NOMO-1 (cell line): ENCODE measurements around the gene GRM2.
A peak's percentile ranks its signal among the peaks of the same experiment; 100 is the strongest.
"Not testable (repeated sequence)": the region's sequence is repeated elsewhere in the genome, so short reads cannot be mapped to it uniquely, and the experiment has no call there.

Experiments used
- DNase-seq, 2 experiments: peaks; one replicate each; lab custom pipeline; 2025; ENCODE audit not compliant: unreplicated experiment in 2 of 2; lab: John Stamatoyannopoulos, UW

Gene GRM2

GRCh38 chr3:51720292-51721061 is 13.6 kb downstream of the GRM2 start:
- DNase-seq, result no peak

- no peak for DNase-seq
Observed at GRCh38 chr3:51721062-51721745, 14.3 kb downstream of the GRM2 start.

DNA sequence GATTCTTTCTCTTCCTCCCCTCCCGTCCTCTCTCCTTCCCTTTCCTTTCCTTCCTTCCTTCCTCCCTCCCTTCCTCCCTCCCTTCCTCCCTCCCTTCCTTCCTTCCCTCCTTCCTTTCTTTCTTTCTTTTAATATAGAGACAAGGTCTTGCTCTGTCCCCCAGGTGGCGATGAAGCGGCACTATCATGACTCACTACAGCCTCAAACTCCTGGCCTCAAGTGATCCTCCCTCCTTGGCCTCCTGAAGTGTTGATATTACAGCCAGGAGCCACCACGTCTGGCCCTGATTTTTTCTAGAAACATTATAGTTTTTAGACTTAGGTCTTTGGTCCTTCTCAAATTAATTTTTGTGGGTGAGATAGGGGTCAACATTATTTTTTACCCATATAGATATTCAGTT is 15.5 kb downstream of the GRM2 start:
- no peak for DNase-seq

DNA sequence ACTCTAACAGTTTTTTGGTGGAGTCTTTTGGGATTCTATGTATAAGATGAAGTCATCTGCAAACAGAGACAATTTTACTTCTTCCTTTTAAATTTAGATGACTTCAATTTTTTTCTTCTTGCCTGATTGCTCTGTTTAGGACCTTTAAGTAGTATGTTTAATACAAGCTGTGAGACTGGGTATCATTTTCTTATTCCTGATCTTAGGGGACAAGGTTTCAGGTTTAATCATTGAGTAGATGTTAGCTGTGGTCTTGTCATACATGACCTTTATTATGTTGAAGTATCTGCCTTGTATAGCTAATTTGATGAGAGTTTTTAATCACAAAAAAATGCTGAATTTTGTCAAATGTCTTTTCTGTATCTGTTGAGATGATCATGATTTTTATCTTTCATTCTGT is 20.6 kb downstream of the GRM2 start:
- DNase-seq, result no peak

- DNase-seq, result no peak
Observed at GRCh38 chr3:51729042-51729633, 22.3 kb downstream of the GRM2 start.

DNA sequence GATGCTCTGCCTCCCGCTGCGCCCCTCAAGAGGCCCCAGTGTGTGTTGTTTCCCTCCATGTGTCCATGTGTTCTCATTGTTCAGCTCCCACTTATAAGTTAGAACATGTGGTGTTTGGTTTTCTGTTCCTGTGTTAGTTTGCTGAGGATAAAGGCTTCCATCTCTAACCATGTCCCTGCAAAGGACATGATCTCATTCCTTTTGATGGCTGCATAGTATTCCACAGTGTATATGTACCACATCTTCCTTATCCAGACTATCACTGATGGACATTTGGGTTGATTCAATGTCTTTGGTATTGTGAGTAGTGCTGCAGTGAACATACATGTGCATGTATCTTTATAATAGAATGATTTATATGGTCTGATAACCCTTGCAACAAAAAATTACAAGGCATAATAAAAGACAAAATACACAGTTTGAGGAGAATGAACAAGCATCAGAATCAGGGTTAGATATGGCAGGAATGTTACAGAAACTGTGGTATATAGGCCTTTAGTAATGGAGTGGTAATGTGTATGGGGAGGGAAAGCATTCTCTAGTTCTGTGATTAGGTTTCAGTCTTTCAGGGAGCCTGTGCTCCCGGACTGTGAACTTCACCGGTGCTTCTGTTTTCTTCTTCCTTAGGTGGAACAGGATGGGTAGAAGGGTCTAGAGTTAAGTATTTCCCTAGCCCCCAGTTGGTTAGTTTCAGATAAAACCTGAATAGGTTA is 27.1 kb downstream of the GRM2 start:
- DNase-seq, result no peak

- DNase-seq, result no peak
Observed at GRCh38 chr3:51734572-51734907, 27.7 kb downstream of the GRM2 start.

DNA sequence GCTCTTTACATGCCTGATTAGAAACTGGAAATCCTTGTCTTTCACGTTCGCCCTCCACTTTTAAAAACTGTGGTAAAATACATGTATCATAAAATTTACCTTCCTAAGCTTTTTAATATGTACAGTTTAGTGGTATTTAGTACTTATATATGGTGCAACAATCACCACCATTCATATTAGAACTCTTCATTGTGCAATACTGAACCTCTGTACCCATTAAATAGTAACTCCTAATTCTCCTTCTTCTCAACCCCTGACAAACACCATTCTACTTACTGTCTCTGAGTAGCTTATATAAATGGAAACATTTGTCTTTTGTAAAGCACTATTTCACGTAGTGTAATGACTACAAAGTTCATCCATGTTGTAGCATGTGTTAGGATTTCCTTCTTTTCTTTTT is 28.2 kb downstream of the GRM2 start:
- peak in 1 of 2 experiments; percentile 33 for DNase-seq

DNA sequence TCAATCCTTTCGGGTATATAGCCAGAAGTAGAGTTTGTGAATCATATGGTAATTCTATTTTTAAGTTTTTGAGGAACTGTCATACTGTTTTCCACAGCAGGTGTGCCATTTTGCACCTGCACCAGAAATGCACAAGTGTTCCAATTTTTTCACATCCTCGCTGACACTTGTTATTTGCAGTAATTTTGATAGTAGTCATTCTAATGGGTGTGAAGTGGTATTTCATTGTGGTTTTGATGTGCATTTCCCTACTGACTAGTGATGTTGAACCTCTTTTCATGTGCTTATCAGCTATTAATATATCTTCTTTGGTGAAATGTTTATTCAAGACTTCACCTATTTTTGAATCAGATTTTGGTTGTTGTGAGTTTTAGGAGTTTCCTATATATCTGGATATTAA is 29.1 kb downstream of the GRM2 start:
- DNase-seq, result no peak

DNA sequence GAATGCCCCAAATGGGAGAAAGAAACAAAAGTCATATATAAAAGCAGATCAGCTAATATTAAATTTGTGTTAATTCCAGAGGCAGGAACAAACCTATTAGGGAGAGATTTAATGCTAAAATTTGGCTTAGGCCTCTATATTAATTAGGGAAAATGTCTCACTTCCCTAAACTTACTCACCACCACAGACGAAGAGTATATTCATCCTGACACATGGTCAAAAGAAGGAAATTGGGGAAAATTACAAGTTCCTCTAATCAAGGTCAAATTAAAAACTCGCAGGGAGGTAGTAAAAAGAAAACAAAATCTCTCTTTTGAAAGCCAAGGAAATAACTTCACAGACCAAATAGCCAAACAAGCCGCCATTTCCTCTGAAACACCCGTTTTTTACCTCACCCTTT is 32.2 kb downstream of the GRM2 start:
- DNase-seq, result peak in 1 of 2 experiments; percentile 20

- DNase-seq, result not testable (repeated sequence)
Observed at GRCh38 chr3:51742320-51742719, 35.5 kb downstream of the GRM2 start.

DNA sequence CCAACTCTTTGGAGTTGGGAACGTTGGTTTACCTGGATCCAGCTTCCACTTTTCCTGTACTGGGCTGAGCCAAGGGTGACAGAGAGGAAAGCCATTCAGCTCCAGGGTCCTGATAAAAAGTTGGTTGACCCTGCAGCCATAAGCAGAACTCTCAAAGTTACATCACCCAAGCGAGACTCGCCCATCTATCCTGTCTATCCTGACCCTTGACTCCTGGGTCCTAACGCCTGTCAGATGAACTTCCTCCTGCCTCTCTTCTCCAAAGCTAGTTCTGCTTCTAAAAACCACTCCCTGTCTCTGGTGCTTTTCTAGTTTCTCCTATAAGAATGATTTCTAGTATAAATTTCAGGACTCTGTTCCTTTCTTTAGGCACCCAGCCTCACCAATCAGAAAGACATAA is 36.1 kb downstream of the GRM2 start:
- peak; percentile 73 to 82 for DNase-seq

GRCh38 chr3:51747840-51748239 is 41.0 kb downstream of the GRM2 start:
- no peak for DNase-seq

DNA sequence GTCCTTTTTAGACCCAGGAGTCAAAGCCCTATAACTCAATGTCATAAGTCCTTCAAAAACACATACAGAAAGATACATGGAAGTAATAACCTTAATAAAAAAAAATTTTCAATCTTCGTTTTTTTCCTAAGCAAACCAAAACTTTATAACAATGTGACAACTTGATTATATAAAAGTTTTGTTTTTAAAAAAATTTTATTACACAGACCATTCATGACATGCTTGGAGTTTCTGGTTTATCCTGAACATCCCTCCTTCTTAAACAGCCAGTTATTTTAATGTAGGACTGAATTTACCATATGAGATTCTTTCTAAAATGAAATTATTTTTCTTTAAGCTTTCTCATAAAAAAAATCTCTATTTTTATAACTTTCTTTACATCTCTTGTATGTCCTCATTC is 41.5 kb downstream of the GRM2 start:
- DNase-seq, result no peak

GRCh38 chr3:51750878-51751277 is 44.0 kb downstream of the GRM2 start:
- DNase-seq, result no peak

GRCh38 chr3:51751287-51751686 is 44.4 kb downstream of the GRM2 start:
- DNase-seq, result no peak

GRCh38 chr3:51753763-51754750 is 47.2 kb downstream of the GRM2 start:
- not testable (repeated sequence) for DNase-seq

DNA sequence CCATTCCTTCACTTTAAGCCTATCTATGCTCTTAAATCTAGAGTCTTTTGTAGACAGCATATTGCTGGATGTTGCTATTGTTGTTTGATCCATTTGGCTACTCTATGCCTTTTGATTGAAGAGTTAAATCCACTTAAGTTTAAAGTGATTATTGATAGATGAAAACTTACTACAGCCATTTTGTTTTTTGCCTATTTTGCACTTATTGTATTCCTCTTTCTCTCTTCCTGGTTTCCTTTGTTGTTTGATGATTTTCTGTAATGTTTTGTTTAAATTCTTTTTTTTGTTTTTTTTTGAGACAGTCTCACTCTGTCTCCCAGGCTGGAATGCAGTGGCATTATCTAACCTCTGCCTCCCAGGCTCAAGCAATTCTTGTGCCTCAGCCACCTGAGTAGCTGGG is 52.3 kb downstream of the GRM2 start:
- no peak for DNase-seq
